ENCODE measurements around the gene SLC22A23.
A peak's percentile ranks its signal among the peaks of the same experiment; 100 is the strongest.

The SLC22A23 gene

DNA sequence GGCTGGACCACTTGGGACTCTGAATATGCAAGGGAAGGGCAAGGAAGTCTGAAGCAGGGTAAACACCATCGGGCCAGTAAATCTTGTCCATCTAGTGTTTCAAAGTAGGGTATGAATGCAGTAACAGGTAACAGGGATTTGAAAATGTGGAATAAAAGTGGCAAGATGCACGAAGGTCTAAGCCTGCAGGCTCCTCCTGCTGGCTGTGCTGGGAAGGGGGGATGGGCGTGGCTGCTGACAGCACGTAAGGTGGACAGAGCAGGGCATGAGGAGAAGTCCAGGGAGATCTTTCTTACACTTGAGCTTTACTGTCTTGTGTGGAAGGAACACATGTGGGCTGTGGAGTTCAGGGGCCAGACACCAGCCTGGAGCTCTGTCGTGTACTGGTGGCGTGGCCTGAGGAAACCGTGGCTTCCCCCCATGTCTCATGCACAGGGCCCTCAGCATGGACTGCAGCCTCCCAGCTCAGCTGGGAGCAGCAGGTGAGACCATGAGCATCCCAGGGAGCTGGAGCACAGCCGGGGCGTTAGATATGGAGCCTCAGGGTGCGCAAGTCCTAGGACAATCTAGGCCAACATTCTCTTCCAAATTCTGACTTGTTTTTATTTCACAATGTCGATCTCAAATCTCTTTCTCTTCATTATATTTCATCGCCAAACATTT is 84.5 kb downstream of the SLC22A23 start:
- DNase-seq (ENCODE audit: extremely low read depth in 1 of 2, low read depth in 1 of 2), result no peak

DNA sequence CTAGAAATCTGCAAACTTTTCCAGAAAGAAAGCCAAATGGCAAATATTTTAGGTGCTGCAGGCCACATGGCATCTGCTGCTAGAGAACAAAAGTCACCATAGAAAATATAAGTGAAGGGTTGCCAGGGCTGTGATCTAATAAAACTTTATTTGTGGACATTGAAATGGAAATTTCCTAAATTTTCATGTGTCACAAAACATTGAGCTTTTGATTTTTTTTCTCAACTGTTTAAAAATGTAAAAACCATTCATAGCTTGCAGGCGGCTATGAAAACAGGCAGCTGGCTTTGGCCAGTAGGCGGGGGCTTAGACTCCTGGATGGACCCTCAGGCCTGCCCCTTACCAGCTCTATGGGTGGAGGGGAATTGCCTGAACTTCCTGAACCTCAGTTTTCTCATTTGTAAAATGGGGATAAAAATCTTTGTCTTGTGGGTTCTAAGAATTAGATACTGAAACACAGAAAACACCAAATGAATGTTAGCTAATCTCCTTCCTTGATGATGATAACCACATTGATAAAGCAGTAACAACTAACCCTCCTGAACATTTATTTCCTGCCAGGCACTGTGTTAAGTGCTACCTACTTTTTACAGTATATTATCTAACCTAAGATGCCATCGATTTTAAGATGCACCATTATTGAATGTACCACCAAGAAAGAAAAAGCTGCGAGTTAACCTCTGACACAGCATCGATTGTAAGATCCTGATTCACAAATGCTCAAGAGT is 85.5 kb downstream of the SLC22A23 start:
- no peak for DNase-seq (ENCODE audit: extremely low read depth in 1 of 2, low read depth in 1 of 2)

DNA sequence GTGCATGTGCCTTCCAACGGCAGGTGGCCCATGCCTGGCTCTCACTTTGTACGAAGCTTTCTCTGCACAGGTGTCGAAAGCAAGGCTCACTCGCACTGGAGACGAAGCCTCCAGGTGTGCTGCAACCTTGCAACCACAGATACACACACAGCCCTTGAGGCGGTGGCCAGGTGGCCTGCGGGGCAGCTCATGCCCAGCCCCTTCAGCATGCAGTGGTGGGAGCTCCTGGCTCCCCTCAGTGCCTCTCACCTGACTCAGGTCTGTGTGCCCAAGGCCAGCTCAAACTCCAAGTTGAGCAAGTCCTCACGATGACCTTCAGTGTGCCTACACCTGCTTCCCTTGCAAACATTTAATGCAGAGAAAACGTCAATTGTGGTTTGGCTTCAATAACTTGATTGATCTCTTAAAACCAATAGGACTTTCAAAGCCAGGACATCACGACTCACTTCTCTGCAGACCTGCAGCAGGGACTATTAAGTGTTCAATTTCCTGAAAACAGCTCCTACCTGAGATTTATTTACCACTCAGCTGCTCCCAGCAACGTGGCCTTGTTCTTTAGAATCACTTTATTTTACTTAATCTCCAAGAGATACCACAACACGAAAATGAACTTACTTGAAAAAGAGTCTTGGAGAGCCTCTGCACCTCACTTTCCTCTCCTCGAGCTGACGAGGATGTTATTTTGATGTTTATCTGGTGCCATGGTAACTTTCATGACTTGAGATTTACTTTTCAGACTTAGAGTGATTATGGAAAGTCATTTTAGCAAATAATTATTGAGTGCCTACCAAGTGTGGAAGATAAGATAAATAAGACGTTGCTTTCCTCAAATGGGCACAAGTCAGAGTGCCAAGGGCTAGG is 86.3 kb downstream of the SLC22A23 start:
- no peak for DNase-seq (ENCODE audit: extremely low read depth in 1 of 2, low read depth in 1 of 2)

DNA sequence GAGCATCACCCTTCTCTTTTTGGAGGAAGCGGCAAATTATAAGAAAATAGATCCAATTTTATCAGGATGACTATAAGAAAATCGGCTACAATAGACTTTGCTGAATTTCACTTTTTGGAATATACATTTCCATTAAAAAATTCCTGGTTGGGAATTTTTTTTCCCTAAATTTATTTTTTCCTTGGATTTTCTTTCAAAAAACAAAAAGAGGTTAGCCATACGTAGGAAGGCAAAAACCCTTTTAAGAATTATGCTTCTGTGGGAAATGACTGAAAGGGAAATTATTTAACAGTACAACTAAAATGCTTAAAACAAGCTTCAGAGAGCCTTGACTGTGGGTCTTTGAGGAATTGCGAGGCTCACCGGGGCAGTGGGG is 86.9 kb downstream of the SLC22A23 start:
- DNase-seq (ENCODE audit: extremely low read depth in 1 of 2, low read depth in 1 of 2), result no peak

DNA sequence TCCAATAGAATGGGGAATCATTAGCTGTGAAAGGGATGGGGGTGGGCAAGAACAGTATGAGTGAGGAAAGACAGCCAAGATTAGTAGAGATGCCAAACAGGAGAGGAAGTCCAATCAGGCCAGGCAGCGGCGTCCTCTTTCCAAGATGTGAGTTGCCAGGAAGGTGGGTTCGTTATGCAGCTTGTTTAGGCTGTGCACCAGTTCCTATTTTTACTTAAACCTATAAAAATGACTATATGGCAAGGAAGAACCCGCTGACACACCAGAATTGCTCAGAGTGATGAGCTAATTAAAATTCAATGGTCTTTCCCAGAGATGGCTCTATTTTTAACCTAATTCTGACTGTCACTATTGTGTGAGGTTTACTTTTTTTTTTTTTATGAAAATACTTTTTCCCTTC is 88.2 kb downstream of the SLC22A23 start:
- no peak for DNase-seq (ENCODE audit: extremely low read depth in 1 of 2, low read depth in 1 of 2)

DNA sequence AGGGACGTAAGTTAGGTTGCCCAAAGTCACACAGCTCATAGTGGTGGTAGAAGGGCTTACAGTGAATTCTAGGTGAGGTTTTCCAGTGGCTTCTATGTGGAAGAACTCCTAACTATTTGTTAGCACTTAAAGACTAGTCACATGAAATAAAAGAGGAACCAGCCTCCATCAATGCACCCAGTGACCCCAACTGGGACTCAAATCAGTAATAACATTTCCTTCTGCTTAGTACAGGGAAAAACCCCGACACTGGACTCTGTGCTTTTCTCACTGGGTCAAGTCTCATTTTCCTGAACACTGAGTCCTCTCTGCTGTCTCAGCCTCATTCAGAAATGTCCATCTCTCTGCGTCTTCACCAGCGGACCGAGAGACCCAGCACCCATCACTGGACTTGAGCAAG is 89.2 kb downstream of the SLC22A23 start:
- no peak for DNase-seq (ENCODE audit: extremely low read depth in 1 of 2, low read depth in 1 of 2)

DNA sequence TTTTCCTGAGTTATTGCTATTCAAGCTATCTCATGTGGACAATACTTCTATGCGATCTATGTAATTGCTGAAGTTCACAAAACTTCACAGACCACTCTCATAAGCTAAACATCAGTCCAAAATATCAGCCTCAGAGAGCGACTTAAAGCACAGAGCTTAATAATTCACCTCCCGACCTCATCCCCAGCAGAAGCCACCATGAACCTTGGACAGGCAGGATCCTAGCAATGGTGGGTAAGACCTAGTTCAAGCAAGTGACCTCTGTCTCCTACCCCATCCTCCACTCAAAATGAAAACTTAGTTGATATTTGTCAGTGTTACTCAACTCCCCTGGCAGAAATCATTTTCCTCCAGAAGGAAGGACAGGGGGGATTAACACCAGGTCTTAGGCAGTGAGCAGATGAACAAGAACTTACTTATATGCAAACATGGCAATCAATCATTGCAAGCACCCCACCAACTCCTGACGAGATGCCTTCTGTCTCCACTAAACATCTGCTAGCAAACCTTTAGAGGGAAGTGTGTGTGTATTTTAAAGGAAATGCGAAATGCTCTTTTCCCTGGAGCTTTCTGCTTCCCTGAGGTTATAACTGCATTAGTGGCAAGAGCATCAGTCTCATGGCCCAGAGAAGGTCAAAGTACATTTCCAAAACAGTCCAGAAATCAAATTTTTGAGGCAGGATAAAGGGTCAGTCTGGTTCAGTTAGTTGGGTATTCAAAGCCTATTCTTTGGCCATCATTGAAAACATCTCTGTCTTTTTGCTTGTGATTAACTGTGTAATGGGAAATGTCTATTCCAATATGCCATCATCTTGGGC is 90.0 kb downstream of the SLC22A23 start:
- DNase-seq (ENCODE audit: extremely low read depth in 1 of 2, low read depth in 1 of 2), result no peak

DNA sequence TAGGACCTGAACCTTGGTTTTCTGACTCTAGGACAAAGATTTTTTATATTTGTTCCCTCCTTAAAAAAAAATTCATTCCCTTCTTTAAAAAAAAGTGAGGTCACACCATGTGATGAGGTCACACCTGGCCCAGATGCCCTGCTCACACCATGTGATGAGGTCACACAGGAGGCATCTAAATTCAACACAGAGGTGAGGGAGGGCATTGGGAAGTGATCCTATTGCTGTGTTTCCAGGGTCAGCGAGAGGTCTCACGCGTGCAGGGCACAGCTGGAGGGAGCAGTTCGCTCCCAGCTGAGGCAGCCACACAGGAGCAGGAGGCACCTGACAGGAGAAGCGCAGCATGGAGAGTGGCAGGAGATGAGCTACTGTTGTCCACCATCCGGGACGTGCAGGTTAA is 92.5 kb downstream of the SLC22A23 start:
- no peak for DNase-seq (ENCODE audit: extremely low read depth in 1 of 2, low read depth in 1 of 2)

DNA sequence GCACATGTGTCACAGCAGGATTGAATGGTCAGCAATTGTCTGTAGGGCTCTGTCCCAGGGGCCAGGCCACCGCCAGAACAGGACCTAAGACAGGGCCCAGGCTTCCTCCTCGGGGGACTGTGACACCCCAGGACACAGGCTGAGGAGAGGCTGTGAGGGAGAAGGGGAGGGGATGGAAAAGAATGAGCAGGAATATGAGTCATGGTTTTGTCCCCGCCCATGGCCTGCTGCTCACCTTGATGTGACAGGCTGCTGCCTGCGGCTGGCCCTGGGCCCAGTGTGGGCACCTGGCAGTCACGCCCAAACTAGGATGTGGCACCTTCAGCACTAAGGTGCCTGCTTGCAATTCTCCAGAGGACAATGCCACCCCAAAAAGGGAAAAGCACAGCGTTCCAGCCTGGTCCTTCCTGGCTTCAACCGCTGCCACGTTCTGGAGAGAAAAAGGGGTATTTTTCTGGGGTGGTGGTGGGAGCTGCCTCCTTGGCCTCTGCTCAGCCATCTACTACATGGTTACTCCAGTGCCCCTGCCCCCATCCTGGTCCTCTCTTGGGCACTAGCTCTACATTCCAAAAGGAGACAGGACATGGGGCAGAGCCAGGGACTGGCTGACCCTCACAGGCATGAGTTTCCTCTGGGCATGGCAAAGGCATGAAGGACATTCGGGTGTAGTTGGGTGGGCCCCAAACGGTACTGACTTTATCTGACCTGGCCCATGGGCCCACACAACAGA is 93.4 kb downstream of the SLC22A23 start:
- no peak for DNase-seq (ENCODE audit: extremely low read depth in 1 of 2, low read depth in 1 of 2)

DNA sequence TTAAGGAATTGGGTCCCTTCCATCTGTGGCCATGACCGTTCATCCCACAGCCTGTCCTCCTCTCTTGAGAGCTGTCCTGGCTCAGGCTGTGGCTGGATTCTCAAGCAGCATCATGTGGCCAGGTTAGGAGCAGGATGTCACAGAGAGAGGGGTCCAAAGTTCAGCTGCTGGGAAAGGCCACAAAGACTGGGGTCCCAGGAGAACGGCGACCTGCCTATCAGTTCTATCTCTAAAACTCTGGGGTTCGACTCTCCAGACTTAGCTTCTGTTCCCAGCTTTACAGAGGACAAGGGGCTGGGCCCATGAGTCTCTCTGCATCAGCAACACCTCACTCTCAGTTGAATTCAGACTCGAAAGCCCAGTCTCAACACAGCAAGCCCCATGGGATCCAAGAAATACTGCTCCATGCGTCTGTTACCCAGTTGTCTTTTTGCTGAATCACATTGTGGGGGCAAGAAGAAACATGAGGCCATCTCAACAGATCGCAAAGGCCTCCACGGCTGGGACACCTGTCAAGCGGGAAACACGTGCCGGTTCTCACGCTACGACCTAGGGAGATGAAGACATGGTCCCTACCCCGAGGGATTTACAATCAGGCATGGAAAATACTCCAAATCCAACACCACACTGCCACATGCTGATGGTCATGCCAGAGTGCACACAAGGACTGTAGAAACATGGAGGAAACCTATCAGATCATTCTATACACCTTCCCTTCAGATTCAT is 95.4 kb downstream of the SLC22A23 start:
- no peak for DNase-seq (ENCODE audit: extremely low read depth in 1 of 2, low read depth in 1 of 2)

DNA sequence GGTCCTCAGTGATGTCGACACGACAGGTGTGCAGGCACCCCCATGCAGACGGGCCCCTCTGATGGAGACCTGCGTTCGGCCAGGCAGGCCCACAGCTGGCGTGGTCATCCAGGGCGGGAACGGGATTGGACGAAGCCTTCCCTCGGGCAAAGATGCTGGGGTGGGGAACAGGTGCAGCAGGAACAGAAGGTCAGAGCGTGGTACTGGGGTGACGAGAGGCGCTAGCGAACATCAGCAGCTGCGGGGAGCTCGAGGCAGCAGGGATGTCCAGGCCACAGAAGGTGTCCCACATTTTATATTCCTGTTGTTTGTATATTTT is 96.2 kb downstream of the SLC22A23 start:
- no peak for DNase-seq (ENCODE audit: extremely low read depth in 1 of 2, low read depth in 1 of 2)

DNA sequence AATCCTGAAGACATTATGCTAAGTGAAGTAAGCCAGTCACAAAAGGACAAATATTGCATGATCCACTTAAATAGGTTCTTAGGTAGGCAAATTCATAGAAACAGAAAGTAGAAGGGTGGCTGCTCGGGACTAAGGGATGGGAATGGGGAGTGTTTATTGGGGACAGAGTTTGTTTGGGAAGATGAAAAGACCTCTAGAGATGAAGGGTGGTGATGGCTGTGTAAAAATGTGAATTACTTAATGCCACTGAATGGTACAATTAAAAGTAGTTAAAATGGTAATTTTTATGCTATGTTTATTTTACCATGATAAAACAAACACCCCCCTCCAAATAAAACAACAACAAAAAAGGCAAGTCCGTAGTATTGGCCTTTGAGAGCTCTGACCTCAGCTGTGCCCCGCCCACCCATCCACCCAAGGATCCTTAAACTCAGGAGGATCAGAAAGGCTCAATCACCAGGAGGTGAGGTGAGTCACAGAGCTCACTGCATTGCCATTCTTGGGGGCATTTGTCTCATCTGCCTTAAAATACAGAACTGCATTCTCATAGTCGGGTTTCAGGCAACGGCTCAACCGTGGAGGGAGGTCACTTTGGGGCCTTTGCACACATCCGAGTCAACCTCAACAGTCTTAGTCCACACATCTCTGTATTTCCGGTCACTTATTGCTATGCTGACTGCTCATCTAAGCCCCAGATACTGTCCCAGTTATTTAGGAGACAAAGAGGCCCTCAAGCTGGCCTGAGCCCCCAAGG is 96.7 kb downstream of the SLC22A23 start:
- DNase-seq (ENCODE audit: extremely low read depth in 1 of 2, low read depth in 1 of 2), result no peak

DNA sequence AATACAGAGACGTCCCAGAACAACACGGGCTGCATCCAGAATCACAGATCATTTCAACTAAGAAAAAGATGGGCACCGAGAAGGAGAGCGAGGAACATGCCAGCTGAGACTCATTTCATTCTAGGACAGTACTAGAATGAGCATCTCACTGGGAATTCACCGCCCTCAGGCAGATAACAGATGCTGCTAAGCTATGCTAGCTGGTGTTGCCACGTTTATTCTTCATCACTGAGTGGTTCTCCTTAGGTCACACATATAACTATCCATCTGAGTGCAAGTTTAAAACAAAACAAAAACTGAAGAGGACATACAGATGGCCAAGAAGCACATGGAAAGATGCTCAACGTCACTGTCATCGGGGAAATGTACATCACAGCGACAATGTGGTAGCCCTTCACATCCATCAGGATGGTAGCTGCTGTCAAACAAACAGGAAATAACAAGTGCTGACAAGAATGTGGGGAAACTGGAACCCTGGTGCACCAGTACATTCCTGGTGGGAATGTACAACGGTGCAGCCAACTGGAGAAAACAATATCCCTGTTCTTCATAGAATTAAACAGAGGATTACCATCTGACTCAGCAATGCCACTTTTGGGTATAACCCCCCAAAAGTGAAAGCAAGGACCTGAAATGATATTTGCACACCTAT is 97.6 kb downstream of the SLC22A23 start:
- no peak for DNase-seq (ENCODE audit: extremely low read depth in 1 of 2, low read depth in 1 of 2)

DNA sequence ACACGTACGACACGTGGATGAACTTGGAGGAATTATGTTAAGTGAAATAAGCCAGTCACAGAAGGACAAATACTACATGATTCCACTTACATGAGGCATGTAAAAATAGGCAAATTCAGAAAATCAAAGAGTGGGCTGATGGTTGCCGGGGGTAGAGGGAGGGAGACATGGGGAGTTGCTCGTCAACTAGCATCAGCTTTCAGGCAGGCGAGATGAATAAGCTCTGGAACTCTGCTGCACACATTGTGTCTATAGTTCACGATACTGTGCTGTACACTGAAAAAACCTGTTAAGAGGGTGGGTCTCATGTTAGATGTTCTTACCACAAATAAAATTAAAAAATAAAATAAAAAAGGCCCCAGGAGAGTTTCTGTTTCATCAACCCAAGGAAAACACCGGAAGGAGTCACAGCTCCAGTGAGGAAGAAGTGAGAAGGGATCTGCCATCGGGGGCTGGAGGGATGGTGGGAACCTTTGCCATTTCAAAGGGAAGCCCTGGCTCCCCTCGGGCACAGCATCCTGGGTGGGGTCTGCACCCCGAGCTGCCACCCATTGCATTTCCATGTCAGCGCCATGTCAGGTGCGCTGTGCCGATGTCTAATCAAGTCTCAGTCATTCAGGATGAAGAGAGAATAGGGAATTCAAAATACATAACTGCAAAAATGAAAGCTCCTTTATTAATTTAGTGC is 98.3 kb downstream of the SLC22A23 start:
- no peak for DNase-seq (ENCODE audit: extremely low read depth in 1 of 2, low read depth in 1 of 2)

DNA sequence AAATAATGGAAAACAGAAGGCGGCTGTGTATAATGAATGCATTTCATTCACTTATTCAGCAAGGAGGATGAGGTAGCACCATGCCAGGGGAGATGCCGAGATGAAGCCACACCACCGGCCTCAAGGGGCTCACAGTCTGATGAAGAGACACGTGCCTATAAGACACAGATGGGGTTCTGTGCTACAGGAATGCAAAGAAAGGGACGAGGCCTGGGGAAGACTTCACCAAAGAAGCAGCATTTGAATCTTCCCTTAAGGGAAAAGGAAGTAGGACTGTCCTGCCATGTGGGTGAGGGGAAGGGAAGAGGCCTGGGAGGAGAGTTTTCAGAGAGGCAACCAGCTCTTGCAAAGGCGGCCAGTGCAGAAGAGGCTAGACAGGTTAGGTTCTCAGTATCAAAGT is 99.2 kb downstream of the SLC22A23 start:
- no peak for DNase-seq (ENCODE audit: extremely low read depth in 1 of 2, low read depth in 1 of 2)

DNA sequence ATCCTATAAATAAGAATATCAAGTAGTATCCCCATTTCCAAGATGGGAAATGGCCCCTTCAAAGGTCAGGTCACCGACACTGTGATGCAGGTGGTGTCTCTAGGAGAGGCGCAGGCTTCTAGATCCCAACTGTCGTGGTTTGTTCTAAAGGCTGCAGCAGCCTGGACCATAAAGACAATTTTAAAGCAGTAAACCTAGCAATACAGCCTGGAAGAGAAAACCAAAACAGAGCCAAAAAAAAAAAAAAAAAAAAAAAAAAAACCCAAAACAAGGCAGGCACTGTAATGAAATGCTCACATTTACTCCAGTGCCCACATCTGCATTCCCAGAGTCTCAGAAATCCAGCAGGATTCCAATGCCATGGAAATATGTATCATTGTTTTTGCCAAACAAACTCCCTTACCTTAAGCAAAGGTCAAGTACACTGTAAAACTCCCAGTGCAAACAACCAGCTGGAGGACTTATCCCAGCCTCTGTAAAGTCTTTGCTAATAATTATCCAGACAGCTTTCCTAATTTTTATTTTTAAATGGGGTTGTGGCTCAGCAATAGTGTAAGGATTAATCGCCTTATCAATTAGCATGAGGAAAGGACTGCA is 99.9 kb downstream of the SLC22A23 start:
- no peak for DNase-seq (ENCODE audit: extremely low read depth in 1 of 2, low read depth in 1 of 2)

DNA sequence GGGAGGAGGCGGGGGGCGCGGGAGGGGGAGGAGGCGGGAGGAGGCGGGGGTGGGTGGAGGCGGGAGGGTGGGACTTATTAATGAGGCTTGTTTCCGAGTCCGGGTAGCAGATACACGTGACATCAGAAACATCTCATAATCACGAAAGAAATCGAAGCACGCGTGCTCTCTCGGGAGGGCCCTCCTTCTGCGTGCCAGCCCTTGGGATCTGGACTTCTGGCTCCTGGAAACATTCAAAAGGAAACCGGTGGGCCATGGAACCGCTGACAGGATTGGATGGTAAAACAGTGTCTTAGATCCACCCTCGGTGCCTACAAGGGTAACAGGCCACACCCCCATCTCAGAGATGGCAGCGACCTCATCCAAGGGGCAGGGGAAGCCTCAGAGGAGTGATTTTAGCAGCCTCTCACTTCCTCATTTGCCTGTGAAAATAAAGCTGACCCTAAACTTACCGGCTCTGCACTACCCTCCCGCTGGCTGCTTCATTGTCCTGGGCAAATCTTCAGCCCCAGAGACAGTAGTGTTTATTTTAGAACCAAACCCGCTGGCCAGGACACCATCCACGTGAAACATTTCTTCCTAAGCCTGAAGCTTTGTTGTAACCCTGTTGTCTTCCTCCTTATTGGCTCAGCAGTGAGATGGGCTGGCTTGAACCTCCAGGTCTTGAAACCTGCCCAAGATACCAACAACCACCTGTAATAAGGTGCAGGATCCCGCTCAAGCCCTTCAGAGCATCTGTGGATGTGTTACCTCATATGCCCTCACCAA is 100.6 kb downstream of the SLC22A23 start:
- DNase-seq (ENCODE audit: extremely low read depth in 1 of 2, low read depth in 1 of 2), result peak in 1 of 2 donors; percentile 30

Measured in activated CD8-positive, alpha-beta memory T cell treated with anti-CD3 and anti-CD28 coated beads for 1 hour (primary cell).